IMR-90 (cell line): Measurements from ENCODE around the gene CBLIF. TPM values are rescaled to one million over a fixed set of nuclear protein-coding genes. Genes with fewer than 3 reads are reported as not detected.

ENCODE experiments used
- ATAC-seq: fragments of 200-7000 bp; cut with Tn5 transposase; 2 replicates; pipeline ENCODE4 v1.9.1; 2020; ENCODE audit warnings: low read depth, mild to moderate bottlenecking, moderate library complexity
- BruUV-seq: library from RNA; stranded (reverse); fragments of 400-500 nt; replicated peaks from 2 replicates; lab custom pipeline; 2021; lab: Mats Ljungman, UMichigan
- CTCF ChIA-PET: fragments of 300-600 bp; formaldehyde crosslinking; extraction: SDS; loops from one replicate; lab custom pipeline; 2021; ENCODE audit warnings: antibody characterized with exemption; lab: Yijun Ruan, JAX
- POLR2A ChIA-PET: fragments of 300-600 bp; sonication (Branson Sonifier 250); formaldehyde crosslinking; loops from one replicate; lab custom pipeline; 2022; ENCODE audit warnings: antibody characterized with exemption; ENCODE audit not compliant: unreplicated experiment; lab: Charles Lee
- DNase-seq: peaks from one replicate; pipeline ENCODE4 v3.0.0; 2013
- H2AFZ ChIP-seq: replicated peaks from 2 replicates; pipeline ENCODE3; 2013; ENCODE audit warnings: low read length, mild to moderate bottlenecking; ENCODE audit not compliant: poor library complexity
- H2AK5ac ChIP-seq: 2 replicates; pipeline ENCODE4 v1.6.1; 2013; ENCODE audit warnings: low read depth, low read length, inconsistent platforms
- H2AK9ac ChIP-seq: replicated peaks from 2 replicates; pipeline ENCODE3; 2013; ENCODE audit warnings: mild to moderate bottlenecking, low read depth, low read length, moderate library complexity; ENCODE audit not compliant: poor library complexity
- H2BK120ac ChIP-seq: 2 replicates; pipeline ENCODE4 v1.6.1; 2013; ENCODE audit warnings: low read depth, low read length, inconsistent platforms
- H2BK15ac ChIP-seq: 3 replicates; pipeline ENCODE4 v1.6.1; 2013; ENCODE audit warnings: low read depth, low read length, inconsistent platforms
- H2BK20ac ChIP-seq: 2 replicates; pipeline ENCODE4 v1.6.1; 2013; ENCODE audit warnings: low read depth, mild to moderate bottlenecking, inconsistent platforms, low read length, moderate library complexity
- H2BK5ac ChIP-seq: 2 replicates; pipeline ENCODE4 v1.6.1; 2013; ENCODE audit warnings: mild to moderate bottlenecking, low read depth, low read length, inconsistent platforms; ENCODE audit not compliant: poor library complexity, severe bottlenecking
- H3K14ac ChIP-seq: replicated peaks from 2 replicates; pipeline ENCODE4 v1.6.1; 2013; ENCODE audit warnings: low read depth, low read length, inconsistent platforms
- H3K18ac ChIP-seq: 2 replicates; pipeline ENCODE4 v1.6.1; 2013; ENCODE audit warnings: low read depth, low read length, control low read depth
- H3K23ac ChIP-seq: 2 replicates; pipeline ENCODE4 v1.6.1; 2013; ENCODE audit warnings: low read depth, low read length, inconsistent platforms
- H3K27ac ChIP-seq: 2 replicates; pipeline ENCODE4 v1.5.1; 2013; ENCODE audit warnings: mild to moderate bottlenecking, control low read depth, low read length; ENCODE audit not compliant: insufficient read depth
- H3K27me3 ChIP-seq: 2 replicates; pipeline ENCODE4 v1.6.1; 2013; ENCODE audit warnings: low read length; ENCODE audit not compliant: control insufficient read depth, insufficient read depth
- H3K36me3 ChIP-seq: 2 replicates; pipeline ENCODE4 v1.6.1; 2013; ENCODE audit warnings: low read length, mixed read lengths; ENCODE audit not compliant: control insufficient read depth, insufficient read depth
- H3K4ac ChIP-seq: 2 replicates; pipeline ENCODE4 v1.6.1; 2013; ENCODE audit warnings: low read depth, low read length, inconsistent platforms
- H3K4me1 ChIP-seq: 2 replicates; pipeline ENCODE4 v1.6.1; 2013; ENCODE audit warnings: low read length, mixed read lengths; ENCODE audit not compliant: control insufficient read depth, insufficient read depth
- H3K4me2 ChIP-seq: 2 replicates; pipeline ENCODE4 v1.6.1; 2013; ENCODE audit warnings: low read depth, mild to moderate bottlenecking, control low read depth, low read length, moderate library complexity
- H3K4me3 ChIP-seq: 2 replicates; pipeline ENCODE4 v1.5.1; 2013; ENCODE audit warnings: low read depth, mild to moderate bottlenecking, control low read depth, low read length, moderate library complexity; ENCODE audit not compliant: insufficient read depth
- H3K56ac ChIP-seq: 2 replicates; pipeline ENCODE4 v1.6.1; 2013; ENCODE audit warnings: low read length, inconsistent platforms; ENCODE audit not compliant: insufficient read depth; ENCODE audit errors: extremely low read depth
- H3K79me1 ChIP-seq, 2 experiments: 2 replicates each; pipeline ENCODE4 v1.6.1; 2013; ENCODE audit warnings: low read length in 2 of 2, inconsistent platforms in 1 of 2, low read depth in 1 of 2
- H3K9ac ChIP-seq: 2 replicates; pipeline ENCODE4 v1.6.1; 2013; ENCODE audit warnings: low read depth, low read length, control low read depth
- H3K9me1 ChIP-seq: 2 replicates; pipeline ENCODE4 v1.6.1; 2013; ENCODE audit warnings: low read length, inconsistent platforms; ENCODE audit not compliant: insufficient read depth
- H3K9me3 ChIP-seq: 2 replicates; pipeline ENCODE4 v1.6.1; 2013; ENCODE audit warnings: low read length; ENCODE audit not compliant: control insufficient read depth, insufficient read depth
- H4K20me1 ChIP-seq: 2 replicates; pipeline ENCODE4 v1.6.1; 2013; ENCODE audit warnings: low read length, inconsistent platforms; ENCODE audit not compliant: insufficient read depth
- H4K5ac ChIP-seq: 2 replicates; pipeline ENCODE4 v1.6.1; 2013; ENCODE audit warnings: mild to moderate bottlenecking, low read depth, low read length, control low read depth
- H4K8ac ChIP-seq, 2 experiments: 2 replicates each; pipeline ENCODE4 v1.6.1; 2013; ENCODE audit warnings: low read depth in 2 of 2, low read length in 2 of 2, control low read depth in 1 of 2, inconsistent platforms in 1 of 2
- H4K91ac ChIP-seq: 2 replicates; pipeline ENCODE4 v1.6.1; 2013; ENCODE audit warnings: low read depth, low read length, inconsistent platforms; ENCODE audit not compliant: insufficient read depth
- CEBPB ChIP-seq: IDR thresholded peaks from 2 replicates; pipeline ENCODE4 v1.6.1; 2012; ENCODE audit warnings: low read depth, low read length, improper control_type of control experiment
- MAFK ChIP-seq: IDR thresholded peaks from 2 replicates; pipeline ENCODE4 v1.6.1; 2012; ENCODE audit warnings: low read depth, low read length, improper control_type of control experiment
- RCOR1 ChIP-seq: IDR thresholded peaks from 2 replicates; pipeline ENCODE4 v1.6.1; 2012; ENCODE audit warnings: mild to moderate bottlenecking, low read length, improper control_type of control experiment; ENCODE audit not compliant: insufficient replicate concordance
- WGBS, 2 experiments: methylation state at CpG; one replicate each; pipeline versions ENCODE4 v1.1.5 to v1.1.7; 2013; ENCODE audit warnings: missing lambda C conversion rate in 2 of 2; ENCODE audit not compliant: insufficient read length in 1 of 2; ENCODE audit errors: extremely low coverage in 2 of 2; 5-methylcytosine and 5-hydroxymethylcytosine counted together
- dilution Hi-C: fragments of 300-500 bp; cut with HindIII; formaldehyde crosslinking; loops from one replicate; pipeline ENCODE4 v1.14.3; 2018; ENCODE audit warnings: low sequenced_read_pairs; ENCODE audit not compliant: unreplicated experiment
- in situ Hi-C: fragments of 300-500 bp; cut with MboI; formaldehyde crosslinking; loops from 3 replicates; pipeline ENCODE4 v1.14.3; 2019; ENCODE audit warnings: low sequenced_read_pairs, inconsistent platforms, mixed read lengths
- intact Hi-C: fragments of 100-400 bp; cut with micrococcal nuclease; formaldehyde crosslinking; loops from 2 replicates; pipeline ENCODE4 v1.10.0; 2022
- polyA plus RNA-seq, 3 experiments: library from polyadenylated mRNA; depleted of rRNA; stranded (reverse); fragments of >200 nt; gene quantifications; 2 replicates each; pipeline ENCODE4 v1.2.3, GENCODE V29; 2012; ENCODE audit warnings: low replicate concordance in 1 of 3
- total RNA-seq: library from RNA; depleted of rRNA; stranded (reverse); fragments of >200 nt; gene quantifications from 2 replicates; pipeline ENCODE4 v1.2.3, GENCODE V29; 2012
- TF ChIP-seq, protein P1 (sequence below): conservative IDR thresholded peaks from 2 replicates; pipeline ENCODE4 v1.5.1; 2012; ENCODE audit warnings: mild to moderate bottlenecking, low read depth, low read length, improper control_type of control experiment

Gene CBLIF
- total and polyA plus RNA-seq, 2 of the 4 experiments (the other 2 are of a cell fraction): not detected

DNA sequence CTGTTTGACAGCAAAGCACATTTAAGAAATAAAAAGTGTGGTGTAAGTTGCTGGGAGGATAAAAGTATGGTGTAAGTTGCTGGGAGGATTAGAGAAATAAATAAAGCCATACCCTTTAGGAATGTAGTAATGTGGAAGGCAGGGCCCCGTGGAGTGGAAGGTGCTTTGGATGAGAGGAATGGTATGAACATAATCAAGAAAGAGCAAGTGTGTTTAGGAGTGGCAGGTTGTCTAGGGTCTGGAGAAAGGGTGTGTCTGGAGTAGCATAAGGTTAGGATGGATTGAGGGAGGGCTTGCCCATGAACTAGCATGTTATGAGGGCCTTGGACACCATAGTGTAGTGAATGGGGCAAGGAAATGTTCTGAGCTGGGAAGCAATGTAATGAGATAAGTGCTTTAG lies 52.8 kb downstream of the CBLIF start:
- CTCF ChIA-PET: no interaction called here
- Histone ChIP-seq H2BK5ac (no peak overlapping the region), H3K27ac (no peak overlapping the region), H3K9ac (no peak overlapping the region), H3K36me3 (peaks cover 15% of the 10 kb centered on the region), H3K9me1 (peaks cover 10% of the 10 kb centered on the region; the same call in 1 of the 2 replicates), H3K4me2 (no peak overlapping the region), H2AK9ac (peak overlapping the region; percentile 68), H3K23ac (no peak overlapping the region), H2BK15ac (no peak overlapping the region), H3K4me1 (peaks cover 2% of the 10 kb centered on the region), H2AFZ (no peak overlapping the region), H3K9me3 (no peaks in the 10 kb centered on the region), H4K8ac (no peak overlapping the region), H3K56ac (no peak overlapping the region), H3K4me3 (no peak overlapping the region), H4K91ac (no peak overlapping the region), H3K14ac (no peak overlapping the region), H3K18ac (no peak overlapping the region), H2AK5ac (no peak overlapping the region), H2BK120ac (no peak overlapping the region), H3K27me3 (no peaks in the 10 kb centered on the region), H3K79me1 (peaks cover 0 to 3% of the 10 kb centered on the region in 2 experiments; a peak in 1 of 4 replicates), H4K5ac (no peak overlapping the region), H2BK20ac (no peak overlapping the region), H4K20me1 (no peaks in the 10 kb centered on the region), H3K4ac (no peak overlapping the region)
- TF ChIP-seq CEBPB: no peak
- TF ChIP-seq, protein P1, sequence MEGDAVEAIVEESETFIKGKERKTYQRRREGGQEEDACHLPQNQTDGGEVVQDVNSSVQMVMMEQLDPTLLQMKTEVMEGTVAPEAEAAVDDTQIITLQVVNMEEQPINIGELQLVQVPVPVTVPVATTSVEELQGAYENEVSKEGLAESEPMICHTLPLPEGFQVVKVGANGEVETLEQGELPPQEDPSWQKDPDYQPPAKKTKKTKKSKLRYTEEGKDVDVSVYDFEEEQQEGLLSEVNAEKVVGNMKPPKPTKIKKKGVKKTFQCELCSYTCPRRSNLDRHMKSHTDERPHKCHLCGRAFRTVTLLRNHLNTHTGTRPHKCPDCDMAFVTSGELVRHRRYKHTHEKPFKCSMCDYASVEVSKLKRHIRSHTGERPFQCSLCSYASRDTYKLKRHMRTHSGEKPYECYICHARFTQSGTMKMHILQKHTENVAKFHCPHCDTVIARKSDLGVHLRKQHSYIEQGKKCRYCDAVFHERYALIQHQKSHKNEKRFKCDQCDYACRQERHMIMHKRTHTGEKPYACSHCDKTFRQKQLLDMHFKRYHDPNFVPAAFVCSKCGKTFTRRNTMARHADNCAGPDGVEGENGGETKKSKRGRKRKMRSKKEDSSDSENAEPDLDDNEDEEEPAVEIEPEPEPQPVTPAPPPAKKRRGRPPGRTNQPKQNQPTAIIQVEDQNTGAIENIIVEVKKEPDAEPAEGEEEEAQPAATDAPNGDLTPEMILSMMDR: no peak
- TF ChIP-seq MAFK: no peak
- TF ChIP-seq RCOR1: no peak
- in situ Hi-C loops (loop anchor here (10.0 kb wide), 1 partner anchor 118 kb away; no protein-coding TSS in a partner anchor), intact Hi-C loops (no loop called here), dilution Hi-C loops (no loop called here)
- DNase-seq (no peak), ATAC-seq (no peak)
- BruUV-seq: no TSS peak
- 67% methylated on average over 1 of the region's 1 CpG; no CpG with 5 or more reads in 1 of the 2 experiments for WGBS, 2 experiments
- POLR2A ChIA-PET: no interaction called here
